Measurements from ENCODE around the gene KCTD16. TPM values are rescaled to one million over a fixed set of nuclear protein-coding genes. Genes with fewer than 3 reads are reported as not detected.

KCTD16 gene
- total and polyA plus RNA-seq, 12 donors = 0.04 to 2.1 (median 0.48) TPM; not detected in 1

DNA sequence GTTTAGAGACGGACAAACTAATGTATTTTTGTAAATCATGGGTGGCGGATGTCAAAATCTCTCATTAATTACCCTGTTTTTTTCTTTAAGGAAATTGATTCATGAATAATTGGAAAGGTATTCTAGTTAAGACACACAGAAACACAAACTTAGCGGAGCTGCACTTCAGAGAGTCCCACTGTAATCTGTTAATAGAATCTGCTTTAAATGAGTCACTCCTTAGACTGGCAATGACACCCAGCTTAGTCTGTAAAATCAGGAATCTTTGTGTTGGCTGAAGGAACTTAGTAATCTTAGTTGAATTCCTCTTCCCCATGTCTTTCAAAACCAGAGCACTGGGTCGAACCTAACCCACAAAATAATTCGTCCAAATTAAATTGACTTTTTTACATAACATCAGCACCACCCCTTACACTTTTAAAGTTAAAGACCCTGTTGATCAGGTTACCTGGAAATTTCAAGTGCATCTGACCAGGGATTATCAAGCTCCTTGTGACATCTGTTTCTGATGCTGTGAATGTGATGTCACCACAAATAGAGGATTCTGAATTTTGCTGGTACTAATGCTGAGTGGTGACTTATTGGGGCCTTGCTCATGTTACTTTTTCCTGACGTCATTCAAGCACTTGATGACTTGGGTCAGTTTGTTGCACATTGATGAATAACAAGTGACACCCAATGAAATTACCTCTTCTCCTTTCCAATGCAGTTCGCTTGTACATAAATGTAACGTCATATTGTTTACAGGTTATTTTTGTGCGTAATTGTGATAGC is 313.6 kb downstream of the KCTD16 start:
- 61 to 71% (median 62%) methylated on average over 9 of the region's 9 CpGs for WGBS, 4 donors
- no peak overlapping the region for H3K4me3 ChIP-seq
- no peaks in the 10 kb centered on the region for H3K27me3 ChIP-seq
- H3K36me3 ChIP-seq (replicated peaks in 1 of 2) = no peaks in the 10 kb centered on the region
- no peaks in the 10 kb centered on the region for H3K9me3 ChIP-seq (replicated peaks in 1 of 3)
- no peaks in the 10 kb centered on the region for H3K4me1 ChIP-seq (replicated peaks in 1 of 2)
- DNase-seq = no peak
- no peak for TF ChIP-seq POLR2A (IDR thresholded peaks at IDR 0.05)
- no peak for TF ChIP-seq CTCF (IDR thresholded peaks at IDR 0.05)
- intact Hi-C loops (cut with DNase I) = no loop called here
- H3K27ac ChIP-seq = no peak overlapping the region

DNA sequence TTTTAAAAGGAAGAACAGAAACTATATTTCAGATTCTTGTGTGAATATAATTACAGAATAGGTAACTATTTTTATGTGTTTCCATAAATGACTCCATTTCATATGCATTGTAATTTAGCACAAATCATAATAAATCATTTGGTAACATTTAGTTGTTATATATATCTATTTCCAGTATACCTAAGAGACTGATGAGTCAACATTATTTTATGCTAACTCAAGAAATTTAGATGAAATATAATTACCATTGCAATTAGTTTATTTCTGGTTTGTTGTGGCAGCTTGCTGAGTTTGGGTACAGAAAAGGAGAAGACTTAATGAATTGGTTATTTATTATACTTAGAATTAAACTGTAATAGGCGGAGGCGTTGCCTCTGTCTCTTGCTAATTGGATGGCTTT is 314.9 kb downstream of the KCTD16 start:
- Histone ChIP-seq H3K27ac (no peak overlapping the region), H3K4me3 (no peak overlapping the region), H3K36me3 (replicated peaks in 1 of 2) (no peaks in the 10 kb centered on the region), H3K27me3 (no peaks in the 10 kb centered on the region), H3K9me3 (replicated peaks in 1 of 3) (peaks cover 0 to 6% (median 6%) of the 10 kb centered on the region in 3 donors), H3K4me1 (replicated peaks in 1 of 2) (no peaks in the 10 kb centered on the region)
- intact Hi-C loops (cut with DNase I) = no loop called here
- DNase-seq = no peak
- no peak for TF ChIP-seq POLR2A (IDR thresholded peaks at IDR 0.05)
- TF ChIP-seq CTCF (IDR thresholded peaks at IDR 0.05) = no peak
- 75 to 89% (median 82%) methylated on average over 2 of the region's 2 CpGs for WGBS, 4 donors

DNA sequence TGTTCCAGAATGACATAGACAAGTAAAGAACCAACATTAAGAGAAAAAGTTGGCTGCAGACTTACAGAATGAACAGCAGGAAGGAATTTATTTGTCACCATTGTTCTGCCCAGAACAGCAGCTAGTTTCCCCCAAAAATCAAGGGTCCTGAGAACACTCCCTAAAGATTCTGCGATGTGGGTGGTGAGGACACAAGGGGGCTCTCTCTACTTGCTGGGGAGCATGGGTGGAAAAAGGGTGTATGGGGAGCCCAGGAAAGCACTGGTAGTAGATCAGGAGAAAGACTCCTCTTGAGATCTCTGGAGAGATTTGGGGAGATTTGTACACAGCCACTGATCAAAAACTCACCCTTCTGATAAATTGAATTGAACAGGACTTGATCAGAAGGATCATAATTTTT is 316.5 kb downstream of the KCTD16 start:
- H3K36me3 ChIP-seq (replicated peaks in 1 of 2) = no peaks in the 10 kb centered on the region
- no peak overlapping the region for H3K27ac ChIP-seq
- intact Hi-C loops (cut with DNase I) = no loop called here
- TF ChIP-seq POLR2A (IDR thresholded peaks at IDR 0.05) (no peak), CTCF (IDR thresholded peaks at IDR 0.05) (no peak)
- no peak for DNase-seq
- H3K27me3 ChIP-seq = no peaks in the 10 kb centered on the region
- no peak overlapping the region for H3K4me3 ChIP-seq
- no peaks in the 10 kb centered on the region for H3K4me1 ChIP-seq (replicated peaks in 1 of 2)
- 15 to 36% (median 31%) methylated on average over 1 of the region's 1 CpG for WGBS, 4 donors
- H3K9me3 ChIP-seq (replicated peaks in 1 of 3) = peaks cover 0 to 7% (median 6%) of the 10 kb centered on the region in 3 donors

DNA sequence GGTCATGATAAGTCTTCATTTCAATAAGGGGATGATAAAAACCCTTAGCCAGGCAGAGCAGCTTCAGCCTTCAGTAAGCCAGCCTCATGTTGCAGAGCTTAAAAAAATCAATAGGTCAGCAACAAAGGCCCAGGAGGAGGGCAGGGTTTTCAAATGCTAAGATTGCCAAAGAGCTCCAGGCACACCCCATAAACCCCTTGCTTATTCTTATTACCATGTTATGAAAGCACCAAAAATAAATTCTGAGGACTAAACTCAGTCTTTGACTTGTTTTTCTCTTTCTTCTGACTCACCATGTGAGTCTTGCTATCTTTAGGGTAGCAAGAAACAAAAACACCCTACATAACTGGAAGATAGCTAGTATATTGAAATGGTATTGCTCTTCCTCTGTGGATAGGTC is 317.1 kb downstream of the KCTD16 start:
- no peak overlapping the region for H3K4me3 ChIP-seq
- intact Hi-C loops (cut with DNase I) = no loop called here
- H3K36me3 ChIP-seq (replicated peaks in 1 of 2) = no peaks in the 10 kb centered on the region
- no peak for TF ChIP-seq CTCF (IDR thresholded peaks at IDR 0.05)
- no peak for TF ChIP-seq POLR2A (IDR thresholded peaks at IDR 0.05)
- H3K27me3 ChIP-seq = no peaks in the 10 kb centered on the region
- peaks cover 0 to 7% (median 6%) of the 10 kb centered on the region in 3 donors for H3K9me3 ChIP-seq (replicated peaks in 1 of 3)
- DNase-seq = no peak
- H3K4me1 ChIP-seq (replicated peaks in 1 of 2) = no peaks in the 10 kb centered on the region
- H3K27ac ChIP-seq = no peak overlapping the region
